ENCODE measurements around the gene CNN2. TPM values are rescaled to one million over a fixed set of nuclear protein-coding genes. Genes with fewer than 3 reads are reported as not detected.

The CNN2 gene
- total and polyA plus RNA-seq, 2 donors: 55.9 to 127 TPM

- no peak for DNase-seq (ENCODE audit: low read depth in 6 of 9, low spot score in 9 of 9)
- Histone ChIP-seq H3K27ac (ENCODE audit: low read depth in 1 of 2, low read length in 1 of 2) (no peak overlapping the region), H3K9me3 (ENCODE audit: control insufficient read depth in 2 of 2, insufficient read depth in 1 of 2, low read length in 1 of 2) (no peaks in the 10 kb centered on the region), H3K36me3 (ENCODE audit: control insufficient read depth in 2 of 2, insufficient read depth in 2 of 2, low read length in 1 of 2) (peaks cover 16 to 43% of the 10 kb centered on the region in 2 donors), H3K27me3 (ENCODE audit: control insufficient read depth in 2 of 2, insufficient read depth in 1 of 2, low read length in 1 of 2) (peaks cover 2 to 6% of the 10 kb centered on the region in 2 donors), H3K4me3 (ENCODE audit: low read length in 2 of 2) (no peak overlapping the region), H3K4me1 (ENCODE audit: control insufficient read depth in 2 of 2, insufficient read depth in 2 of 2, low read length in 2 of 2) (no peaks in the 10 kb centered on the region)
- WGBS: 98% methylated on average over 73 of the region's 73 CpGs
Observed at GRCh38 chr19:1007399-1008251, 18.8 kb upstream of the CNN2 start.

- WGBS: 98% methylated on average over 45 of the region's 45 CpGs
- Histone ChIP-seq H3K27ac (ENCODE audit: low read depth in 1 of 2, low read length in 1 of 2) (no peak overlapping the region), H3K4me3 (ENCODE audit: low read length in 2 of 2) (no peak overlapping the region), H3K27me3 (ENCODE audit: control insufficient read depth in 2 of 2, insufficient read depth in 1 of 2, low read length in 1 of 2) (peaks cover 0 to 1% of the 10 kb centered on the region in 2 donors), H3K4me1 (ENCODE audit: control insufficient read depth in 2 of 2, insufficient read depth in 2 of 2, low read length in 2 of 2) (no peaks in the 10 kb centered on the region), H3K36me3 (ENCODE audit: control insufficient read depth in 2 of 2, insufficient read depth in 2 of 2, low read length in 1 of 2) (peaks cover 23 to 51% of the 10 kb centered on the region in 2 donors), H3K9me3 (ENCODE audit: control insufficient read depth in 2 of 2, insufficient read depth in 1 of 2, low read length in 1 of 2) (no peaks in the 10 kb centered on the region)
- no peak for DNase-seq (ENCODE audit: low read depth in 6 of 9, low spot score in 9 of 9)
Observed at GRCh38 chr19:1008268-1009040, 18.0 kb upstream of the CNN2 start.

GRCh38 chr19:1009041-1009980 lies 17.1 kb upstream of the CNN2 start:
- no peak for DNase-seq (ENCODE audit: low read depth in 6 of 9, low spot score in 9 of 9)
- WGBS: 96% methylated on average over 92 of the region's 92 CpGs
- Histone ChIP-seq H3K4me1 (ENCODE audit: control insufficient read depth in 2 of 2, insufficient read depth in 2 of 2, low read length in 2 of 2) (no peaks in the 10 kb centered on the region), H3K27me3 (ENCODE audit: control insufficient read depth in 2 of 2, insufficient read depth in 1 of 2, low read length in 1 of 2) (no peaks in the 10 kb centered on the region), H3K4me3 (ENCODE audit: low read length in 2 of 2) (no peak overlapping the region), H3K36me3 (ENCODE audit: control insufficient read depth in 2 of 2, insufficient read depth in 2 of 2, low read length in 1 of 2) (peaks cover 31 to 60% of the 10 kb centered on the region in 2 donors), H3K27ac (ENCODE audit: low read depth in 1 of 2, low read length in 1 of 2) (no peak overlapping the region), H3K9me3 (ENCODE audit: control insufficient read depth in 2 of 2, insufficient read depth in 1 of 2, low read length in 1 of 2) (no peaks in the 10 kb centered on the region)

- H3K9me3 ChIP-seq (ENCODE audit: control insufficient read depth in 2 of 2, insufficient read depth in 1 of 2, low read length in 1 of 2): no peaks in the 10 kb centered on the region
- DNase-seq (ENCODE audit: low read depth in 6 of 9, low spot score in 9 of 9): no peak
- no peaks in the 10 kb centered on the region for H3K4me1 ChIP-seq (ENCODE audit: control insufficient read depth in 2 of 2, insufficient read depth in 2 of 2, low read length in 2 of 2)
- WGBS: 97% methylated on average over 29 of the region's 29 CpGs
- no peak overlapping the region for H3K4me3 ChIP-seq (ENCODE audit: low read length in 2 of 2)
- peaks cover 37 to 67% of the 10 kb centered on the region in 2 donors for H3K36me3 ChIP-seq (ENCODE audit: control insufficient read depth in 2 of 2, insufficient read depth in 2 of 2, low read length in 1 of 2)
- H3K27ac ChIP-seq (ENCODE audit: low read depth in 1 of 2, low read length in 1 of 2): no peak overlapping the region
- H3K27me3 ChIP-seq (ENCODE audit: control insufficient read depth in 2 of 2, insufficient read depth in 1 of 2, low read length in 1 of 2): no peaks in the 10 kb centered on the region
Observed at GRCh38 chr19:1009981-1010538, 16.3 kb upstream of the CNN2 start.

- DNase-seq (ENCODE audit: low read depth in 6 of 9, low spot score in 9 of 9): no peak
- Histone ChIP-seq H3K27ac (ENCODE audit: low read depth in 1 of 2, low read length in 1 of 2) (no peak overlapping the region), H3K4me3 (ENCODE audit: low read length in 2 of 2) (no peak overlapping the region), H3K9me3 (ENCODE audit: control insufficient read depth in 2 of 2, insufficient read depth in 1 of 2, low read length in 1 of 2) (no peaks in the 10 kb centered on the region), H3K27me3 (ENCODE audit: control insufficient read depth in 2 of 2, insufficient read depth in 1 of 2, low read length in 1 of 2) (no peaks in the 10 kb centered on the region), H3K4me1 (ENCODE audit: control insufficient read depth in 2 of 2, insufficient read depth in 2 of 2, low read length in 2 of 2) (no peaks in the 10 kb centered on the region), H3K36me3 (ENCODE audit: control insufficient read depth in 2 of 2, insufficient read depth in 2 of 2, low read length in 1 of 2) (peaks cover 37 to 74% of the 10 kb centered on the region in 2 donors)
- 97% methylated on average over 56 of the region's 56 CpGs for WGBS
Observed at GRCh38 chr19:1010586-1011510, 15.6 kb upstream of the CNN2 start.

GRCh38 chr19:1011831-1012333 lies 14.5 kb upstream of the CNN2 start:
- Histone ChIP-seq H3K4me1 (ENCODE audit: control insufficient read depth in 2 of 2, insufficient read depth in 2 of 2, low read length in 2 of 2) (peaks cover 0 to 3% of the 10 kb centered on the region in 2 donors), H3K9me3 (ENCODE audit: control insufficient read depth in 2 of 2, insufficient read depth in 1 of 2, low read length in 1 of 2) (no peaks in the 10 kb centered on the region), H3K27me3 (ENCODE audit: control insufficient read depth in 2 of 2, insufficient read depth in 1 of 2, low read length in 1 of 2) (no peaks in the 10 kb centered on the region), H3K4me3 (ENCODE audit: low read length in 2 of 2) (no peak overlapping the region), H3K27ac (ENCODE audit: low read depth in 1 of 2, low read length in 1 of 2) (no peak overlapping the region), H3K36me3 (ENCODE audit: control insufficient read depth in 2 of 2, insufficient read depth in 2 of 2, low read length in 1 of 2) (peaks cover 44 to 78% of the 10 kb centered on the region in 2 donors)
- 97% methylated on average over 36 of the region's 36 CpGs for WGBS
- DNase-seq (ENCODE audit: low read depth in 6 of 9, low spot score in 9 of 9): no peak

GRCh38 chr19:1012334-1012733 lies 14.1 kb upstream of the CNN2 start:
- Histone ChIP-seq H3K4me1 (ENCODE audit: control insufficient read depth in 2 of 2, insufficient read depth in 2 of 2, low read length in 2 of 2) (peaks cover 0 to 6% of the 10 kb centered on the region in 2 donors), H3K27me3 (ENCODE audit: control insufficient read depth in 2 of 2, insufficient read depth in 1 of 2, low read length in 1 of 2) (no peaks in the 10 kb centered on the region), H3K9me3 (ENCODE audit: control insufficient read depth in 2 of 2, insufficient read depth in 1 of 2, low read length in 1 of 2) (no peaks in the 10 kb centered on the region), H3K36me3 (ENCODE audit: control insufficient read depth in 2 of 2, insufficient read depth in 2 of 2, low read length in 1 of 2) (peaks cover 45 to 82% of the 10 kb centered on the region in 2 donors), H3K4me3 (ENCODE audit: low read length in 2 of 2) (no peak overlapping the region), H3K27ac (ENCODE audit: low read depth in 1 of 2, low read length in 1 of 2) (no peak overlapping the region)
- no peak for DNase-seq (ENCODE audit: low read depth in 6 of 9, low spot score in 9 of 9)
- WGBS: 91% methylated on average over 18 of the region's 18 CpGs
